K562 (cell line): ENCODE data around the gene DDAH1. TPM values are rescaled to one million over a fixed set of nuclear protein-coding genes. Genes with fewer than 3 reads are reported as not detected.

Experiments used
- CBX8 ChIP-seq: fragments of 200-600 bp; sonication (generic); IDR thresholded peaks from 2 replicates; pipeline ENCODE4 v1.6.1; 2012; ENCODE audit warnings: borderline replicate concordance, mixed run types, low read depth, mild to moderate bottlenecking, moderate library complexity, mixed read lengths, low read length, control low read depth, inconsistent platforms; ENCODE audit not compliant: poor library complexity, severe bottlenecking; ENCODE audit errors: extremely low read depth
- CGGBP1 ChIP-seq: fragments of 250-450 bp; sonication (Bioruptor Pico); IDR thresholded peaks from 2 replicates; pipeline ENCODE4 v1.9.0; 2021; ENCODE audit warnings: mild to moderate bottlenecking
- CTCF ChIP-seq, 3 experiments: IDR thresholded peaks in 2 of 3; conservative IDR thresholded peaks in 1 of 3; 2 replicates each; pipeline ENCODE4 v1.5.1; 2011 to 2012; ENCODE audit warnings: low read length in 3 of 3, mild to moderate bottlenecking in 3 of 3, control low read depth in 2 of 3, improper control_type of control experiment in 1 of 3, inconsistent platforms in 1 of 3, low read depth in 1 of 3, mixed read lengths in 1 of 3, moderate library complexity in 1 of 3; ENCODE audit not compliant: insufficient read depth in 2 of 3
- DDX20 ChIP-seq: fragments of 450-650 bp; IDR thresholded peaks from 2 replicates; pipeline ENCODE4 v1.6.1; 2016; ENCODE audit warnings: missing genetic modification characterization, low read depth, mild to moderate bottlenecking, missing compliant biosample characterization, moderate library complexity
- ETV5 ChIP-seq: sonication (generic); formaldehyde crosslinking; IDR thresholded peaks from 2 replicates; pipeline ENCODE4 v1.4.0; 2020; ENCODE audit warnings: low read depth, mild to moderate bottlenecking, missing genetic modification reagents
- HEY1 ChIP-seq: fragments of 250-450 bp; sonication (Bioruptor Pico); IDR thresholded peaks from 2 replicates; pipeline ENCODE4 v1.5.0; 2020; ENCODE audit warnings: mild to moderate bottlenecking, moderate library complexity, borderline replicate concordance
- JUND ChIP-seq, 2 experiments: IDR thresholded peaks; 2 replicates in 1 of 2; 3 replicates in 1 of 2; pipeline ENCODE4 v1.6.1; 2011; ENCODE audit warnings: borderline replicate concordance in 2 of 2, low read depth in 2 of 2, low read length in 2 of 2, improper control_type of control experiment in 1 of 2, missing biosample characterization in 1 of 2, missing genetic modification characterization in 1 of 2, missing genetic modification reagents in 1 of 2
- OTX1 ChIP-seq: fragments of 450-650 bp; formaldehyde crosslinking; IDR thresholded peaks from 2 replicates; pipeline ENCODE4 v1.4.0; 2022; ENCODE audit warnings: mild to moderate bottlenecking
- RBM15 ChIP-seq: fragments of 200-400 bp; formaldehyde crosslinking; IDR thresholded peaks from 2 replicates; pipeline ENCODE4 v1.6.1; 2018; ENCODE audit warnings: mild to moderate bottlenecking, low read length, moderate library complexity; ENCODE audit not compliant: insufficient read depth
- SIN3B ChIP-seq: fragments of 450-650 bp; IDR thresholded peaks from 2 replicates; pipeline ENCODE4 v1.6.1; 2017; ENCODE audit warnings: low read depth, mild to moderate bottlenecking, moderate library complexity
- SMAD1 ChIP-seq: fragments of 150-350 bp; IDR thresholded peaks from 2 replicates; pipeline ENCODE4 v1.6.1; 2014; ENCODE audit warnings: low read length, low read depth; ENCODE audit not compliant: partially characterized antibody
- SMAD3 ChIP-seq: fragments of 450-650 bp; formaldehyde crosslinking; conservative IDR thresholded peaks from 2 replicates; pipeline ENCODE4 v1.4.0; 2020; ENCODE audit warnings: mild to moderate bottlenecking
- SMARCE1 ChIP-seq: fragments of 450-650 bp; IDR thresholded peaks from 2 replicates; pipeline ENCODE4 v1.7.1; 2016; ENCODE audit warnings: mild to moderate bottlenecking
- TCF7 ChIP-seq: sonication (generic); IDR thresholded peaks from 2 replicates; pipeline ENCODE4 v1.6.1; 2016; ENCODE audit warnings: antibody characterized with exemption, borderline replicate concordance
- ZBTB12 ChIP-seq: fragments of 250-450 bp; sonication (Bioruptor Pico); IDR thresholded peaks from 2 replicates; pipeline ENCODE4 v1.4.0; 2020
- ZC3H4 ChIP-seq: sonication (generic); formaldehyde crosslinking; IDR thresholded peaks from 2 replicates; pipeline ENCODE4 v1.9.0; 2021; ENCODE audit warnings: missing genetic modification reagents, borderline replicate concordance
- ZNF133 ChIP-seq: fragments of 250-450 bp; sonication (Bioruptor Pico); IDR thresholded peaks from 2 replicates; pipeline ENCODE4 v1.4.0; 2020; ENCODE audit warnings: mild to moderate bottlenecking
- ZNF217 ChIP-seq: sonication (generic); formaldehyde crosslinking; IDR thresholded peaks from 2 replicates; pipeline ENCODE4 v1.8.0; 2022; ENCODE audit warnings: mild to moderate bottlenecking, missing genetic modification reagents
- polyA plus RNA-seq, 8 experiments: library from polyadenylated mRNA; depleted of rRNA in 4 of 8; stranded (reverse) in 5 of 8; unstranded in 3 of 8; fragments of >200 nt; fragmentation: Nextera tagmentation in 2 of 8; fragmentation: Illumina TruSeq in 1 of 8; extraction: Ambion mirVana in 2 of 8; extraction: Trizol in 1 of 8; gene quantifications; 2 replicates each; pipeline versions ENCODE4 v1.2.1 to v1.2.3, GENCODE V29; 2011 to 2014; ENCODE audit warnings: inconsistent platforms in 1 of 8, missing spikeins in 1 of 8
- total RNA-seq, 7 experiments: library from RNA; depleted of rRNA in 6 of 7; stranded (reverse); fragments of >200 nt in 6 of 7; fragmentation: Illumina TruSeq in 2 of 7; extraction: Trizol in 2 of 7; gene quantifications; 2 replicates each; pipeline versions ENCODE4 v1.2.1 to v1.2.3, GENCODE V29; 2011 to 2021; ENCODE audit warnings: low replicate concordance in 1 of 7
- TF ChIP-seq, protein P1 (sequence below): fragments of 450-650 bp; formaldehyde crosslinking; IDR thresholded peaks from 2 replicates; pipeline ENCODE4 v1.4.0; 2020; ENCODE audit warnings: mild to moderate bottlenecking, moderate library complexity
- TF ChIP-seq, protein P2 (sequence below): fragments of 450-650 bp; formaldehyde crosslinking; IDR thresholded peaks from 2 replicates; pipeline ENCODE4 v1.4.0; 2020; ENCODE audit warnings: mild to moderate bottlenecking, moderate library complexity

The DDAH1 gene
- total and polyA plus RNA-seq, 9 of the 15 experiments (the other 6 are each of a cell fraction or from before 2014, with no cell fraction given), result 0.04 to 0.24 (median 0.10) TPM

DNA sequence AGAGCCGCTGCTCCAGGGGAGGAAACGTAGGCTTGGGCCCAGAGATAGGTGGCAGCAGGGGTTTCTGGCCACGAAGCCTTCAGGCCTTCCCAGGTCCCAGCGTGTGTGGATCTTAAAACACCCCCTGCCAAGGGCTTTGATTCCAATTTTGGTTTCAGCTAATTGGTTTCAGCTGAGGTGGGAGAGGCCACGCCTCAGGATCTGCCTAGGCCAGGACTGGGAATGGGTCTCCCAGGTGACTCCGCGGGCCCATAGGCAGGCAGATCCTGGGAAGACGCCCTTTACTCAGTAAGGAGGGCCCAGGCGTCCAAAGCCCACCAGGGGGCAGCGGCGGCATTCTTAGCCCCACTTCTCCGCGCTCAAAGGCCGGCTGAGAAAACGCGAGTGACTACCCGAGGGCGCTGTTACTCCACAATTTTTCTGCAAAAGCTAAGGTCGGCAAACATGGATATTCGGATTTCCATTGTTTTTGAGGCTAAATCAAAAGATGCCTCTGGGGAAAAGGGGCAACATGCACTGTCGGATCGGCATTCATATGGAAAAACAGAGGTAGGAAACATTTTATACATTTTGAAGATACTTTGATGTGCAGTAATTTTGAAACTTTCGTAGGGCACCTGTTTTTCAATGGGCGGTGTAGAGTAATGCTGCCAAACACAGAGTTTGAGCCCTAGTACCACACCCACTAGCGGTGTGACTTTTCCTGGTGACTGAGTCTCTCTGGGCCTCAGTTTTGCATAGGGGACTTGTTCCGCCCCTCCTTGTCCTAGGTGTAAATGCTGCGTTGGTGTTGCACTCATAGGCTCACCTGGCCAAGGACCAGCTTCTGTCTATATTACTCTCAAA, 156.7 kb downstream of the DDAH1 start (continued):
- TF ChIP-seq SIN3B (no peak), ZC3H4 (CRISPR knock-in tag) (no peak), SMAD3 (no peak), RBM15 (no peak), OTX1 (CRISPR knock-in tag) (no peak), CBX8 (no peak), ZBTB12 (CRISPR knock-in tag) (no peak), TCF7 (no peak), ZNF133 (CRISPR knock-in tag) (no peak), DDX20 (tag) (no peak), JUND (IDR thresholded peaks at IDR 0.05; ENCODE audit: borderline replicate concordance, low read depth, low read length) (peak; percentile 16; the same call in 1 of the 2 replicates), JUND (tag; IDR thresholded peaks at IDR 0.05; ENCODE audit: borderline replicate concordance, low read depth, low read length) (no peak; the same call in 2 of the 3 replicates), ETV5 (CRISPR knock-in tag) (no peak), ZNF217 (no peak), CGGBP1 (no peak), SMAD1 (no peak), CTCF (IDR thresholded peaks at IDR 0.05 in 2 of 3, conservative IDR thresholded peaks at IDR 0.05 in 1 of 3; ENCODE audit: insufficient read depth in 2 of 3, low read depth in 1 of 3, low read length in 3 of 3) (peak; percentile 94 to 99 (median 99)), HEY1 (CRISPR knock-in tag) (no peak), SMARCE1 (no peak)
- TF ChIP-seq, protein P1, sequence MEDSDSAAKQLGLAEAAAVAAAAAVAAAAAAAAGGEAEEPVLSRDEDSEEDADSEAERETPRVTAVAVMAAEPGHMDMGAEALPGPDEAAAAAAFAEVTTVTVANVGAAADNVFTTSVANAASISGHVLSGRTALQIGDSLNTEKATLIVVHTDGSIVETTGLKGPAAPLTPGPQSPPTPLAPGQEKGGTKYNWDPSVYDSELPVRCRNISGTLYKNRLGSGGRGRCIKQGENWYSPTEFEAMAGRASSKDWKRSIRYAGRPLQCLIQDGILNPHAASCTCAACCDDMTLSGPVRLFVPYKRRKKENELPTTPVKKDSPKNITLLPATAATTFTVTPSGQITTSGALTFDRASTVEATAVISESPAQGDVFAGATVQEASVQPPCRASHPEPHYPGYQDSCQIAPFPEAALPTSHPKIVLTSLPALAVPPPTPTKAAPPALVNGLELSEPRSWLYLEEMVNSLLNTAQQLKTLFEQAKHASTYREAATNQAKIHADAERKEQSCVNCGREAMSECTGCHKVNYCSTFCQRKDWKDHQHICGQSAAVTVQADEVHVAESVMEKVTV (CRISPR knock-in tag), result peak; percentile 88
- TF ChIP-seq, protein P2, sequence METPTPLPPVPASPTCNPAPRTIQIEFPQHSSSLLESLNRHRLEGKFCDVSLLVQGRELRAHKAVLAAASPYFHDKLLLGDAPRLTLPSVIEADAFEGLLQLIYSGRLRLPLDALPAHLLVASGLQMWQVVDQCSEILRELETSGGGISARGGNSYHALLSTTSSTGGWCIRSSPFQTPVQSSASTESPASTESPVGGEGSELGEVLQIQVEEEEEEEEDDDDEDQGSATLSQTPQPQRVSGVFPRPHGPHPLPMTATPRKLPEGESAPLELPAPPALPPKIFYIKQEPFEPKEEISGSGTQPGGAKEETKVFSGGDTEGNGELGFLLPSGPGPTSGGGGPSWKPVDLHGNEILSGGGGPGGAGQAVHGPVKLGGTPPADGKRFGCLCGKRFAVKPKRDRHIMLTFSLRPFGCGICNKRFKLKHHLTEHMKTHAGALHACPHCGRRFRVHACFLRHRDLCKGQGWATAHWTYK, result no peak
